GM12891 (cell line): Measurements from ENCODE around the gene DCLK2.

Experiments used
- DNase-seq: peaks from one replicate; pipeline ENCODE4 v3.0.0; 2011; ENCODE audit warnings: low spot score; ENCODE audit not compliant: insufficient read length
- FAIRE-seq: peaks from 2 replicates; lab custom pipeline; 2011; peaks lifted over from hg19 to GRCh38; lab: Jason Lieb, UNC
- PAX5 ChIP-seq: IDR thresholded peaks from 2 replicates; pipeline ENCODE4 v1.6.1; 2011; ENCODE audit warnings: low read length, moderate library complexity, mild to moderate bottlenecking; ENCODE audit not compliant: insufficient read depth, severe bottlenecking
- POLR2A ChIP-seq: IDR thresholded peaks from 2 replicates; pipeline ENCODE4 v1.6.1; 2011; ENCODE audit warnings: low read depth, low read length, control low read depth
- POLR2AphosphoS5 ChIP-seq: IDR thresholded peaks from 2 replicates; pipeline ENCODE4 v1.6.1; 2011; ENCODE audit warnings: low read depth, low read length, control low read depth
- POU2F2 ChIP-seq: IDR thresholded peaks from 2 replicates; pipeline ENCODE4 v1.6.1; 2011; ENCODE audit warnings: low read depth, mild to moderate bottlenecking, control low read depth, low read length, moderate library complexity
- SPI1 ChIP-seq: IDR thresholded peaks from 2 replicates; pipeline ENCODE4 v1.6.1; 2011; ENCODE audit warnings: low read depth, low read length, control low read depth
- TAF1 ChIP-seq: IDR thresholded peaks from 2 replicates; pipeline ENCODE4 v1.6.1; 2011; ENCODE audit warnings: low read depth, low read length, control low read depth

The DCLK2 gene

DNA sequence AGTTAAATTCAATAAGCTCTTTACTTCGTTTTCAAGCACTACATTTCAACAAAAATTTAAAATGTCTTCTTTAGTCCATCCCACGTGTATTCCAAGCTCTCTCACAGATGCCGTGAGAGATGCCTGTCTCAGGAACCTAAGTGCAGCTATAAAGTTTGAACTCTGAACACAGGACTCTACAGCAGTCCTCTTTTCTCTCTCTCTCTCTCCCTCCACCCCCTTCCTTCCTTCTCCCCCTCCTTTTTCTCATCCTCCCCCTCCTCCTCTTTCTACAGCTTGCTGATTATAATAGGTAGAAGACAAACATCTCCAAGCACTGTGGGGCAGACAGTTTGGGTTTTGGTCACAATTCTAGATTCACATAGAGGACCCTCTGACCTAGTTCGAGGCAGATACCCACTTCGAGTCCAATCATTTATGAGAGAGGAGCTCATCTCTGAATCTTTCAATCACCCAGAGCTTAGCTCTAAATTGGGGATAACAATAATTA lies 31.5 kb upstream of the DCLK2 start:
- DNase-seq, result no peak
- TF ChIP-seq POU2F2, result no peak
- TF ChIP-seq TAF1, result no peak
- TF ChIP-seq POLR2A, result no peak
- no peak for TF ChIP-seq POLR2AphosphoS5
- no peak for TF ChIP-seq PAX5
- no peak for TF ChIP-seq SPI1
- no peak for FAIRE-seq

DNA sequence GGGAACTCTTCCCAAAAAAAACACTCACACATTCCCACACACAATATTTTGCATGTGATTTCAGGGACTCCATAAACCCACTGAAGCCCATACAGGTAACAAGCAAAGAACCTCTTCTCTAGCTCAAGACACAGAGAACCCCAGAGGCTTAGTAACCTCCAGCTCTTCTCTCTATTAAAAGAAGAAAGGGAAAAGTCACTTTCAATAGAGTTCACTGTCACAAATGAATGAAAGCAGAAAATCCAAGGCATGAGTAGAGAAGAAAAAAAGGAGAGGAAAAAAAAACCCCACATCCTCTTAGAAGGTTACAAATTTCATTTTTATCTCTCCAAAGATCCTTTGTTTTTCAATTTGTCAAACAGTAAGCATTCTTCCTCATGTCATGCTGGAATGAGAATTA lies 30.7 kb upstream of the DCLK2 start:
- no peak for FAIRE-seq
- TF ChIP-seq POLR2A, result no peak
- no peak for DNase-seq

DNA sequence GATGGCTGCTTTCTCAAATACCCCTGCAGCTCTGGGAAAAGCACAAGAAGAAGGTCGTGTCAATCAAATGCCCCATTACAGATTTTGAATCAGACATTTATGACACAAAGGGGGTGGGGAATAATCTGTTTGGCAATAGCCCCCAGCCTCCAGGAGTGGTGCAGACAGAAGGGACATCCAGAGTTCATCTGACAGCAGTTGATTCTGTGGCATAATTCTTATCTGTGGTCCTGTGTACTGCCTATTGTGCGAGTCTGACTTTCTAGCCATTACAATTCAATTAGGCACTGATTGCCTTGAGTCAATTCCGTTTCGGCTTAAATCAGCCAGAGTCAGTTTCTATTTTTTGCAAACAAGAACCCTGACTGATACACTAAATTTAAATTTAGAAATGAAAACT lies 28.6 kb upstream of the DCLK2 start:
- TF ChIP-seq POU2F2 (no peak), PAX5 (no peak), SPI1 (no peak), POLR2AphosphoS5 (no peak), TAF1 (no peak), POLR2A (no peak)
- DNase-seq, result no peak
- FAIRE-seq, result no peak

DNA sequence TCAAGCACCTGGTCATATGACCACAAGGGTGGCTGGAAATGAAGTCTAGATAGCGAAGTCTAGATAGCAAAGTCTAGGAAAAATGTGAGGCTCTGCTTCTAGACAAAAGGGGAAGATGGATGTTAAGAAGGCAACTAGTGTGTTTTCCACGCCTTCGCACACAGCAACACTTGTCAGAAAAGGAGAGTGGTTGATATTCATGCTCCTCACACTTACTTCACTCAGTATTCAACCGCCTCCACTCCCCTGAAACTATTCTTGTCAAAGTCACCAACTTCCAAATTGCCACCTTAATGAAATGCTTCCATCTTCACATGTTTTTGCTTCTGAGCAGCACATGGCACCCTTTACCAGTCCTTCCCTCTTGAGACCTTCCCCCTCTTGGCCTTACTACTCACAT lies 27.7 kb upstream of the DCLK2 start:
- TF ChIP-seq TAF1, result no peak
- no peak for TF ChIP-seq POLR2A
- no peak for TF ChIP-seq POLR2AphosphoS5
- no peak for TF ChIP-seq SPI1
- no peak for TF ChIP-seq POU2F2
- TF ChIP-seq PAX5, result no peak
- no peak for FAIRE-seq
- DNase-seq, result no peak

DNA sequence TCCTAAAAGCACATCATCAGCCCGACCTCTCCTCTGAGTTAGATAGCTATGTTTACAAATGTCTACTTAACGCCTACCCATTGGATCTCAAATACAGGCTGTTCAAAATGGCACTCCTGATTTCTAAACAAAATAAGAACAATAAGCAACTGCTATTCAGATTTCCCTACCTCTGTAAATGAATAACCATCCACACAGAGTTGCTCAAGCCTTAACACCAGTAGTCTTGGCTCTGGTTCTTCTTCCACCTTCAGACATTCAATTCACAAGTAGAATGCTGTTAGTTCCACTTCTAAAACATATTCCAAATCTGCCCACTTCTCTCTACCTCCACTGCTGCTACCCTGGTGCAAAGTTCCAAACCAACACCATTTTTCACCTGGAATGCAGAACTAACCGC lies 27.1 kb upstream of the DCLK2 start:
- no peak for FAIRE-seq
- no peak for DNase-seq
- TF ChIP-seq POLR2AphosphoS5 (no peak), TAF1 (no peak), PAX5 (no peak), POLR2A (no peak), SPI1 (no peak), POU2F2 (no peak)

DNA sequence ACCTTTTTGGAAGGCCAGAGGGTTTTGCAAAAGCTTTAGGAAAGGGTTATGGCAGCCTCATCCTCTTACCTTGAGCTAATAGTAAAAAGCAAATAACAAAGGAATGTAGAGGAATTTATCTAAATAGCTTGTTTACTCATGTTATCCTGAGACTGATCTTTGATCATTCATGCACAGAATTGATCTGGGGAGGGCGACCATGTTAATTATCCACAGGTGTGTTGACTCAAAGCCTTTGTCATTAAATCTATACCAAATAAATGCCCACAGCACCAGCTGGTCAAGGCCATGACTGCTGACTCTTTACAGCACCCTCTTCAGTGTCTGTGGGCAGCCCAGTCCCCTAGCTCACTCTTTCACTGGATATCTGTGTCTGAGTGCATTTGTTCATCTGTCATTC lies 22.8 kb upstream of the DCLK2 start:
- DNase-seq (no peak), FAIRE-seq (no peak)
- TF ChIP-seq TAF1 (no peak), POU2F2 (no peak), POLR2AphosphoS5 (no peak)

DNA sequence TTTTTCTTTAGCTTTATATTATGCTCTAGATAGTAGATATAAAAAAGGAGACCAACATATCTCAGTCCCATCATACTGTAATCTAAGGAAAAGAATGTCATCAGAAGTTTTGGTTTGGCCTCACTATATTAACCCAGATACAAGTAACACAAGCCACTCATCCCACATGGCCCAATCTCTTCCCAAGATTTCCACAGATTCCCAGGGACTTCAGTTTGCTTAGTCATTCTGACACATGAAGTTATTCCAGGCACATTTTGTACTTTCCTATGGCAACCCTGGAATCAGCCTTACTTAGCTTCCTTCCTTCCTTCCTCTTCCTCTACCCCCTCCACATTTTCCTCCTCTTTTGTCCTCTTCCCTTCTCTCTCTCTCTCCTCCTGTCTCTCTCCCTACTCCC lies 21.7 kb upstream of the DCLK2 start:
- no peak for FAIRE-seq
- no peak for DNase-seq
- TF ChIP-seq TAF1, result no peak
- TF ChIP-seq PAX5, result no peak
- no peak for TF ChIP-seq POLR2A
- TF ChIP-seq POU2F2, result no peak
- no peak for TF ChIP-seq POLR2AphosphoS5
- TF ChIP-seq SPI1, result no peak

DNA sequence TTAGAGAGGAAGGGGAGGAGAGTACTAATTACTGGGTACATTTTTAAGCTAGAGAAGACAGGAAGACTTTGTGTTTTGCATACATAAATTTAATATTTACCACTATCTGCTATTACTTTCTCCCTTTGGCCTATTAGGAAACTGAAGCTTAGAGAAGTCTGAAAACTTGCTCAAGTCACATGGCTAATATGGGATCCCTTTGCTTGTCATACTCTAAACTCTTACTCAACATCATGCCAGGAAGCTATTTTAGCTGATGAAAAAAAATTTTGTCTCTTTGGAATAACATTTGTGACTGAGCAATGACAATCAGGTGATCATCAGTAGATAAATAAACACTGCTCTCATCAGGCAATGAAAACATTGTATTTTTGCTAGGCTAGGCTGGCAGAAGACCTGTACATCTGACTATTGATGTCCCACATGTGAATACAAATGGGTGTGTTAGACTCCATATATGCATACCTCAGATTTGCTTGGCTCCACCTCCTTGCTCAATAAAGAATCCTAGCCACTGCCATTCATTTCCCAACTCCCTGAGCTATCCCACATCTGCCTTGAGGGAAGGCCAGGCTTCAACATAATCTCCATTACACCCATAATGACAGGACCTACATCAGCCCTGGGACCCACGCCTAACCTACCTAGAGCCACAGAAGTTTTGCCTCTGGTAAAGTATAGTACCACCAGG lies 17.0 kb upstream of the DCLK2 start:
- DNase-seq, result no peak
- TF ChIP-seq TAF1 (no peak), POU2F2 (no peak), PAX5 (no peak), POLR2AphosphoS5 (no peak), POLR2A (no peak), SPI1 (no peak)
- FAIRE-seq, result no peak

DNA sequence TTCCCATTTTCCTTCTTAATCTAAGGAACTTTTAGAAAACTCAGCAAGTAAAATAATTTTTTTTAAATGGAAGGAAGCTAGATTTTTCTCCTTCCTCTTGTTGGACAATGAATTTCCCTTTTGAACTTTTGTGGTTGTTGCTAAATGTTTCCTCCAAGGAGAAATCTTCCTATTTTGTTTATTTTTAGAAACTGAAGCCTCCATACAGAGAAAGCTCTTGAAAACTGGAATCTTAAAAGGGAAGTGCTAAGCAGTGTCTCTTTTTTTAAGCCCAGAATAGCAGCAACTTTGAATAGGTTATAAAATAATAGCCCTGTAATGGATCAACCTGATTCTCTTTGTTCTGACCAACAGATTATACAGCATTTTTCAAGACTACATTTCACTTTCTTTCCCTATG lies 15.1 kb upstream of the DCLK2 start:
- TF ChIP-seq SPI1 (no peak), TAF1 (no peak), POU2F2 (no peak), POLR2A (no peak), POLR2AphosphoS5 (no peak), PAX5 (no peak)
- no peak for DNase-seq
- FAIRE-seq, result no peak

DNA sequence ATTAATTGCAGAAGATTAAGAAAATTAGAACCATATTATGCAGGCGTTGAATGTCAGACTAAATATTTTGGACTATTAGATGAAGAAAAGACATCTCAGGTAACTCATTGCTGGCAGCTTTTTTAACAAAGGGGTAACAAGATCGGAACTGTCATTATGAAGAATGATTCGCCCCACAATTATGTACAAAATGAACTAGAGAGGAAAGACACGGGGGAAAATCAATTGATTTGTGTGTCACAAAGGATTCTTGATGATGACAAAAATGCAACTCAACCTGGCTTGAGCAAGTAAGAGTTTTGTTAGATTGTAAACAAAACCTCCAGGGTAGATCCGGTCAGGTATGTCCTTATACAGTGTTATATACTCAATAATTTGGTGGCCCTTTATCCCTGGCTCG lies 12.5 kb upstream of the DCLK2 start:
- no peak for FAIRE-seq
- no peak for DNase-seq
- no peak for TF ChIP-seq TAF1

DNA sequence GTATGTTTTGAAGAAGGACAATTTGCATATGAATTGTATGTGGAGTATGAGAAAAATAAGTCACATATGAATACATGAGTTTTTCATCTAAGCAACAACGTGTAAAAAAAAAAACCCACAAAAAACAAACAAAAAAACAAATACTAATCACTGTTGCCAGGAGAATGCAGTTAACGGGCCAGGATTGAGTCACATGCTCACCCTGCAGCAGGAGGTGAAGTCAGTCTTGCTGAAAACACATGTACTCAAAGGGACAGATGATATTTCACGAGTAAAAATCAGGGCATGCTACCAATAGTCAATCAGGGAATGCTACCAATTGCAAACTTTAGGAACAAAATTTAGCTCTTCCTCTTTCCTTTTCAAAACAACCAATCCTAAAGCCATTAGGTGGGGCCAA lies 10.4 kb upstream of the DCLK2 start:
- DNase-seq (no peak), FAIRE-seq (no peak)
- TF ChIP-seq TAF1 (no peak), SPI1 (no peak), POLR2AphosphoS5 (no peak), POU2F2 (no peak), PAX5 (no peak), POLR2A (no peak)
